K562 (cell line): ENCODE measurements around the gene NCAPD2. TPM values are rescaled to one million over a fixed set of nuclear protein-coding genes. Genes with fewer than 3 reads are reported as not detected.

ENCODE experiments used
- ATAC-seq: fragments of 200-7000 bp; cut with Tn5 transposase; 3 replicates; pipeline ENCODE4 v1.9.1; 2020; ENCODE audit warnings: moderate library complexity
- BruUV-seq: library from RNA; stranded (reverse); fragments of 400-500 nt; replicated peaks from 2 replicates; lab custom pipeline; 2021; lab: Mats Ljungman, UMichigan
- CTCF ChIA-PET: fragments of 300-600 bp; formaldehyde crosslinking; extraction: SDS; loops from one replicate; lab custom pipeline; 2021; ENCODE audit warnings: low intra/inter-chr PET ratio; lab: Yijun Ruan, JAX
- POLR2A ChIA-PET: fragments of 300-600, 350-650 bp; sonication (Branson Sonifier 250); formaldehyde crosslinking; extraction: SDS; loops from one replicate; lab custom pipeline; 2021; ENCODE audit warnings: antibody characterized with exemption, inconsistent platforms; lab: Yijun Ruan, JAX
- DNase-seq, 4 experiments: peaks; one replicate each; pipeline versions ENCODE4 v3.0.0 to v3.0.0-alpha.2; 2011 to 2018; ENCODE audit warnings: low spot score in 3 of 4, mixed read lengths in 3 of 4; ENCODE audit errors: extremely low read depth in 1 of 4
- FAIRE-seq: peaks from 2 replicates; lab custom pipeline; 2011; peaks lifted over from hg19 to GRCh38; lab: Jason Lieb, UNC
- H2AFZ ChIP-seq: 2 replicates; pipeline ENCODE4 v1.6.0; 2011; ENCODE audit warnings: low read depth, low read length, control low read depth, inconsistent platforms
- H3K27ac ChIP-seq: fragments of 200-600 bp; 3 replicates; pipeline ENCODE4 v1.8.0; 2011; ENCODE audit warnings: low read depth, mild to moderate bottlenecking, control low read depth, inconsistent platforms, low read length, moderate library complexity, mixed read lengths; ENCODE audit errors: extremely low read depth
- H3K27me3 ChIP-seq, 2 experiments: fragments of 300-600 bp in 1 of 2; 2 replicates in 1 of 2; 3 replicates in 1 of 2; pipeline versions ENCODE4 v1.6.0 to v1.8.0; 2011; ENCODE audit warnings: inconsistent platforms in 2 of 2, low read length in 2 of 2, mild to moderate bottlenecking in 1 of 2, mixed read lengths in 1 of 2, moderate library complexity in 1 of 2; ENCODE audit not compliant: control insufficient read depth in 2 of 2, insufficient read depth in 2 of 2
- H3K36me3 ChIP-seq: fragments of 300-600 bp; 3 replicates; pipeline ENCODE4 v1.8.0; 2011; ENCODE audit warnings: mild to moderate bottlenecking, low read length, inconsistent platforms; ENCODE audit not compliant: control insufficient read depth, insufficient read depth
- H3K4me1 ChIP-seq, 2 experiments: fragments of 200-600 bp in 1 of 2; replicated peaks in 1 of 2; 2 replicates in 1 of 2; 3 replicates in 1 of 2; pipeline versions ENCODE4 v1.5.1 to v1.8.0; 2011; ENCODE audit warnings: inconsistent platforms in 2 of 2, low read length in 2 of 2, mild to moderate bottlenecking in 1 of 2, mixed read lengths in 1 of 2, moderate library complexity in 1 of 2; ENCODE audit not compliant: control insufficient read depth in 2 of 2, insufficient read depth in 2 of 2
- H3K4me2 ChIP-seq: 2 replicates; pipeline ENCODE4 v1.6.1; 2011; ENCODE audit warnings: low read length, control low read depth, inconsistent platforms, mixed read lengths; ENCODE audit not compliant: insufficient read depth
- H3K4me3 ChIP-seq: fragments of 200-600 bp; sonication (generic), shearing (Covaris generic); 2 replicates; pipeline ENCODE4 v1.5.1; 2016; ENCODE audit warnings: control low read depth, inconsistent platforms
- H3K79me2 ChIP-seq: fragments of 200-600 bp; 3 replicates; pipeline ENCODE4 v1.8.0; 2011; ENCODE audit warnings: low read length, inconsistent platforms; ENCODE audit not compliant: control insufficient read depth, insufficient read depth
- H3K9ac ChIP-seq, 2 experiments: 2 replicates each; pipeline versions ENCODE4 v1.6.0 to v1.6.1; 2011; ENCODE audit warnings: low read depth in 2 of 2, low read length in 2 of 2, control low read depth in 1 of 2, inconsistent platforms in 1 of 2, mild to moderate bottlenecking in 1 of 2, mixed read lengths in 1 of 2; ENCODE audit not compliant: insufficient read depth in 1 of 2
- H3K9me1 ChIP-seq: one replicate; pipeline ENCODE4 v1.6.0; 2011; ENCODE audit warnings: inconsistent platforms, mild to moderate bottlenecking, low read length, moderate library complexity; ENCODE audit not compliant: control insufficient read depth, insufficient read depth
- H3K9me3 ChIP-seq: replicated peaks from 2 replicates; pipeline ENCODE4 v1.5.1; 2011; ENCODE audit warnings: low read depth, low read length, inconsistent platforms; ENCODE audit not compliant: control insufficient read depth, insufficient read depth
- H4K20me1 ChIP-seq: replicated peaks from 2 replicates; pipeline ENCODE4 v1.6.1; 2011; ENCODE audit warnings: low read length, inconsistent platforms, mixed read lengths; ENCODE audit not compliant: control insufficient read depth, insufficient read depth
- BRD9 ChIP-seq: fragments of 450-650 bp; IDR thresholded peaks from 2 replicates; pipeline ENCODE4 v1.6.1; 2018; ENCODE audit warnings: low read depth; ENCODE audit not compliant: partially characterized antibody
- CEBPZ ChIP-seq: fragments of 150-350 bp; IDR thresholded peaks from 2 replicates; pipeline ENCODE4 v1.6.1; 2014; ENCODE audit warnings: low read depth, mild to moderate bottlenecking, low read length, borderline replicate concordance
- EHMT2 ChIP-seq: fragments of 450-650 bp; IDR thresholded peaks from 2 replicates; pipeline ENCODE4 v1.6.1; 2018; ENCODE audit warnings: antibody characterized with exemption
- HMGN3 ChIP-seq: IDR thresholded peaks from 2 replicates; pipeline ENCODE4 v1.6.1; 2011; ENCODE audit warnings: borderline replicate concordance, low read depth, mild to moderate bottlenecking, mixed read lengths, low read length; ENCODE audit not compliant: insufficient read length; ENCODE audit errors: extremely low read depth
- MAFK ChIP-seq: IDR thresholded peaks from 2 replicates; pipeline ENCODE4 v1.6.1; 2011; ENCODE audit warnings: low read length, improper control_type of control experiment
- SMAD1 ChIP-seq: fragments of 150-350 bp; IDR thresholded peaks from 2 replicates; pipeline ENCODE4 v1.6.1; 2014; ENCODE audit warnings: low read length, low read depth; ENCODE audit not compliant: partially characterized antibody
- ZBTB49 ChIP-seq: sonication (generic); formaldehyde crosslinking; IDR thresholded peaks from 2 replicates; pipeline ENCODE4 v1.8.0; 2022; ENCODE audit warnings: missing genetic modification reagents, mild to moderate bottlenecking, borderline replicate concordance
- ZNF280A ChIP-seq: fragments of 450-650 bp; IDR thresholded peaks from 2 replicates; pipeline ENCODE4 v1.6.1; 2018; ENCODE audit warnings: mild to moderate bottlenecking, low read depth; ENCODE audit not compliant: partially characterized antibody
- ZNF764 ChIP-seq: fragments of 250-450 bp; sonication (Bioruptor Pico); IDR thresholded peaks from 2 replicates; pipeline ENCODE4 v1.4.0; 2020; ENCODE audit warnings: low read depth, mild to moderate bottlenecking, moderate library complexity
- WGBS: fragments of 100-300 bp; shearing (Covaris generic); methylation state at CpG from one replicate; pipeline ENCODE4 v1.1.6; 2016; ENCODE audit warnings: low coverage, mixed read lengths; ENCODE audit not compliant: insufficient coverage; ENCODE audit errors: missing lambda C conversion rate; 5-methylcytosine and 5-hydroxymethylcytosine counted together
- in situ Hi-C: fragments of 300-500 bp; cut with MboI; formaldehyde crosslinking; loops from 4 replicates; pipeline ENCODE4 v1.15.0; 2018; ENCODE audit warnings: inconsistent platforms, mixed read lengths
- intact Hi-C: fragments of 100-400 bp; cut with micrococcal nuclease; formaldehyde crosslinking; loops from 2 replicates; pipeline ENCODE4 v1.14.2; 2022
- polyA plus RNA-seq, 8 experiments: library from polyadenylated mRNA; depleted of rRNA in 4 of 8; stranded (reverse) in 5 of 8; unstranded in 3 of 8; fragments of >200 nt; fragmentation: Nextera tagmentation in 2 of 8; fragmentation: Illumina TruSeq in 1 of 8; extraction: Ambion mirVana in 2 of 8; extraction: Trizol in 1 of 8; gene quantifications; 2 replicates each; pipeline versions ENCODE4 v1.2.1 to v1.2.3, GENCODE V29; 2011 to 2014; ENCODE audit warnings: inconsistent platforms in 1 of 8, missing spikeins in 1 of 8
- total RNA-seq, 7 experiments: library from RNA; depleted of rRNA in 6 of 7; stranded (reverse); fragments of >200 nt in 6 of 7; fragmentation: Illumina TruSeq in 2 of 7; extraction: Trizol in 2 of 7; gene quantifications; 2 replicates each; pipeline versions ENCODE4 v1.2.1 to v1.2.3, GENCODE V29; 2011 to 2021; ENCODE audit warnings: low replicate concordance in 1 of 7
- TF ChIP-seq, protein P1 (sequence below): fragments of 450-650 bp; IDR thresholded peaks from 2 replicates; pipeline ENCODE4 v1.6.1; 2017; ENCODE audit warnings: antibody characterized with exemption, mild to moderate bottlenecking

Gene NCAPD2
- total and polyA plus RNA-seq, 9 of the 15 experiments (the other 6 are each of a cell fraction or from before 2014, with no cell fraction given): 16.9 to 93.7 (median 68.3) TPM

DNA sequence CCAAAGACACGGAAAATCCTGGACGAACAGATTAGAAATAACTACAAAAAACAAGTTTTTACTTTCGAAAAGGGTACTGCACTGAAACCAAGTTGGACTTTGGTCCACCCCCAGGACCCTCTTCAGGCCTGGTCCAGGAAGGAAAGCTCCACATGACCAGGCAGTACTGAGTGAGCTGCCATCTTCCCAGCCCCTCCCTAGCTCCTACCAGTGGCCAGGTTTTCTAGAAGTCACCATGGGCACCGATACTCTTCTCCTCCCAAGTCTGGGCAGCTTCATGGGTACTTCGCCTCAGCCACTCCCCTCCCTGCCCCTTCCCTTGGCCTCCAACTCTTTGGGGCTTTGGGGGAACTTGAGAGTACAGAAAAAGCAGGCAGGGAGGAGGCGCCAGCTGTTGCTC lies 30.0 kb upstream of the NCAPD2 start:
- BruUV-seq: no TSS peak
- no peak for DNase-seq
- H3K4me3 ChIP-seq: no peak overlapping the region
- intact Hi-C loops (no loop called here), in situ Hi-C loops (loop anchor here (5.0 to 25.0 kb wide), 2 partner anchors 42 to 402 kb away; no protein-coding TSS in a partner anchor)
- no peak overlapping the region for H3K27ac ChIP-seq
- H3K27me3 ChIP-seq: no peaks in the 10 kb centered on the region
- no peak for ATAC-seq
- H3K9me1 ChIP-seq: no peaks in the 10 kb centered on the region
- CTCF ChIA-PET: interaction anchor here (3.1 kb wide), 1 partner anchor 40 kb away, joined by 19 read pairs; no protein-coding TSS in a partner anchor
- H2AFZ ChIP-seq: no peak overlapping the region
- FAIRE-seq: no peak
- H3K9ac ChIP-seq: no peak overlapping the region
- H4K20me1 ChIP-seq: no peaks in the 10 kb centered on the region
- H3K9me3 ChIP-seq: no peaks in the 10 kb centered on the region
- POLR2A ChIA-PET: interaction anchor here (0.6 to 1.7 kb wide), 2 partner anchors 24 to 122 kb away, joined by 3 read pairs; no protein-coding TSS in a partner anchor
- 68% methylated on average over 5 of the region's 6 CpGs for WGBS
- no peaks in the 10 kb centered on the region for H3K79me2 ChIP-seq
- peaks cover 14% of the 10 kb centered on the region; the same call in 2 of the 3 replicates for H3K36me3 ChIP-seq
- H3K4me2 ChIP-seq: no peak overlapping the region
- no peaks in the 10 kb centered on the region; a peak in 1 of 5 replicates for H3K4me1 ChIP-seq
- TF ChIP-seq CEBPZ (no peak), ZNF764 (CRISPR knock-in tag) (no peak), ZNF280A (no peak), HMGN3 (no peak), ZBTB49 (CRISPR knock-in tag) (no peak), MAFK (no peak), EHMT2 (no peak), BRD9 (no peak), SMAD1 (no peak)
- TF ChIP-seq, protein P1, sequence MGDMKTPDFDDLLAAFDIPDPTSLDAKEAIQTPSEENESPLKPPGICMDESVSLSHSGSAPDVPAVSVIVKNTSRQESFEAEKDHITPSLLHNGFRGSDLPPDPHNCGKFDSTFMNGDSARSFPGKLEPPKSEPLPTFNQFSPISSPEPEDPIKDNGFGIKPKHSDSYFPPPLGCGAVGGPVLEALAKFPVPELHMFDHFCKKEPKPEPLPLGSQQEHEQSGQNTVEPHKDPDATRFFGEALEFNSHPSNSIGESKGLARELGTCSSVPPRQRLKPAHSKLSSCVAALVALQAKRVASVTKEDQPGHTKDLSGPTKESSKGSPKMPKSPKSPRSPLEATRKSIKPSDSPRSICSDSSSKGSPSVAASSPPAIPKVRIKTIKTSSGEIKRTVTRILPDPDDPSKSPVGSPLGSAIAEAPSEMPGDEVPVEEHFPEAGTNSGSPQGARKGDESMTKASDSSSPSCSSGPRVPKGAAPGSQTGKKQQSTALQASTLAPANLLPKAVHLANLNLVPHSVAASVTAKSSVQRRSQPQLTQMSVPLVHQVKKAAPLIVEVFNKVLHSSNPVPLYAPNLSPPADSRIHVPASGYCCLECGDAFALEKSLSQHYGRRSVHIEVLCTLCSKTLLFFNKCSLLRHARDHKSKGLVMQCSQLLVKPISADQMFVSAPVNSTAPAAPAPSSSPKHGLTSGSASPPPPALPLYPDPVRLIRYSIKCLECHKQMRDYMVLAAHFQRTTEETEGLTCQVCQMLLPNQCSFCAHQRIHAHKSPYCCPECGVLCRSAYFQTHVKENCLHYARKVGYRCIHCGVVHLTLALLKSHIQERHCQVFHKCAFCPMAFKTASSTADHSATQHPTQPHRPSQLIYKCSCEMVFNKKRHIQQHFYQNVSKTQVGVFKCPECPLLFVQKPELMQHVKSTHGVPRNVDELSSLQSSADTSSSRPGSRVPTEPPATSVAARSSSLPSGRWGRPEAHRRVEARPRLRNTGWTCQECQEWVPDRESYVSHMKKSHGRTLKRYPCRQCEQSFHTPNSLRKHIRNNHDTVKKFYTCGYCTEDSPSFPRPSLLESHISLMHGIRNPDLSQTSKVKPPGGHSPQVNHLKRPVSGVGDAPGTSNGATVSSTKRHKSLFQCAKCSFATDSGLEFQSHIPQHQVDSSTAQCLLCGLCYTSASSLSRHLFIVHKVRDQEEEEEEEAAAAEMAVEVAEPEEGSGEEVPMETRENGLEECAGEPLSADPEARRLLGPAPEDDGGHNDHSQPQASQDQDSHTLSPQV: no peak
